HepG2 (cell line): ENCODE data around the gene AFG1L. TPM values are rescaled to one million over a fixed set of nuclear protein-coding genes. Genes with fewer than 3 reads are reported as not detected.

Source experiments
- BCL6 ChIP-seq: IDR thresholded peaks from 2 replicates; pipeline ENCODE4 v1.6.1; 2016; ENCODE audit warnings: missing genetic modification reagents, missing compliant biosample characterization
- CCAR2 ChIP-seq: fragments of 200-400 bp; formaldehyde crosslinking; optimal IDR thresholded peaks from 2 replicates; pipeline ENCODE3; 2018; ENCODE audit warnings: low read depth, mild to moderate bottlenecking, low read length, moderate library complexity
- GABPB1 ChIP-seq: IDR thresholded peaks from 2 replicates; pipeline ENCODE4 v1.6.1; 2016; ENCODE audit warnings: mild to moderate bottlenecking, missing genetic modification reagents, moderate library complexity, missing compliant biosample characterization
- HDAC1 ChIP-seq: sonication (generic); formaldehyde crosslinking; IDR thresholded peaks from 2 replicates; pipeline ENCODE4 v1.5.1; 2020; ENCODE audit warnings: mild to moderate bottlenecking, missing genetic modification reagents
- HOXA3 ChIP-seq: sonication (generic); formaldehyde crosslinking; IDR thresholded peaks from 2 replicates; pipeline ENCODE4 v1.5.0; 2020; ENCODE audit warnings: missing genetic modification reagents
- HOXA9 ChIP-seq: sonication (generic); formaldehyde crosslinking; IDR thresholded peaks from 2 replicates; pipeline ENCODE4 v1.8.1; 2022; ENCODE audit warnings: missing genetic modification reagents, mild to moderate bottlenecking, moderate library complexity, borderline replicate concordance
- JDP2 ChIP-seq: sonication (generic); formaldehyde crosslinking; IDR thresholded peaks from 2 replicates; pipeline ENCODE4 v1.8.1; 2022; ENCODE audit warnings: missing genetic modification reagents, borderline replicate concordance
- KDM1A ChIP-seq: IDR thresholded peaks from 2 replicates; pipeline ENCODE4 v1.6.1; 2016; ENCODE audit warnings: missing compliant biosample characterization
- MED1 ChIP-seq: sonication (generic); formaldehyde crosslinking; IDR thresholded peaks from 2 replicates; pipeline ENCODE4 v1.4.0; 2020; ENCODE audit warnings: missing genetic modification reagents
- MXI1 ChIP-seq: IDR thresholded peaks from 3 replicates; pipeline ENCODE4 v1.6.1; 2012; ENCODE audit warnings: low read depth, low read length, inconsistent platforms, borderline replicate concordance
- MYC ChIP-seq: sonication (generic); formaldehyde crosslinking; IDR thresholded peaks from 2 replicates; pipeline ENCODE4 v1.9.0; 2021; ENCODE audit warnings: missing genetic modification reagents, borderline replicate concordance
- NFKB2 ChIP-seq: sonication (generic); formaldehyde crosslinking; IDR thresholded peaks from 2 replicates; pipeline ENCODE4 v1.4.0; 2020; ENCODE audit warnings: missing genetic modification reagents, borderline replicate concordance
- RARA ChIP-seq: IDR thresholded peaks from 2 replicates; pipeline ENCODE4 v1.6.1; 2016; ENCODE audit warnings: missing genetic modification reagents, missing compliant biosample characterization
- SETDB1 ChIP-seq: sonication (generic); formaldehyde crosslinking; IDR thresholded peaks from 2 replicates; pipeline ENCODE4 v1.5.1; 2020; ENCODE audit warnings: missing genetic modification reagents, mild to moderate bottlenecking, borderline replicate concordance
- SP1 ChIP-seq, 2 experiments: fragments of 450-650 bp in 1 of 2; sonication (generic) in 1 of 2; formaldehyde crosslinking in 1 of 2; IDR thresholded peaks; 2 replicates each; pipeline versions ENCODE4 v1.4.0 to v1.6.1; 2016 to 2020; ENCODE audit warnings: missing genetic modification reagents in 1 of 2
- TCF12 ChIP-seq, 2 experiments: fragments of 450-650 bp in 1 of 2; sonication (generic) in 1 of 2; formaldehyde crosslinking in 1 of 2; IDR thresholded peaks; 2 replicates each; pipeline versions ENCODE4 v1.6.1 to v1.8.0; 2017 to 2022; ENCODE audit warnings: antibody characterized with exemption in 1 of 2, mild to moderate bottlenecking in 1 of 2, missing genetic modification reagents in 1 of 2, moderate library complexity in 1 of 2
- TMF1 ChIP-seq: sonication (generic); formaldehyde crosslinking; IDR thresholded peaks from 2 replicates; pipeline ENCODE4 v1.8.1; 2022; ENCODE audit warnings: low read depth, missing genetic modification reagents
- ZBTB3 ChIP-seq: sonication (generic); formaldehyde crosslinking; IDR thresholded peaks from 2 replicates; pipeline ENCODE4 v1.4.0; 2020; ENCODE audit warnings: low read depth, mild to moderate bottlenecking, moderate library complexity, missing genetic modification reagents, borderline replicate concordance
- ZFP90 ChIP-seq: sonication (generic); formaldehyde crosslinking; IDR thresholded peaks from 2 replicates; pipeline ENCODE4 v1.8.0; 2022; ENCODE audit warnings: missing genetic modification reagents, mild to moderate bottlenecking, inconsistent platforms, borderline replicate concordance
- ZNF138 ChIP-seq: sonication (generic); formaldehyde crosslinking; IDR thresholded peaks from 2 replicates; pipeline ENCODE4 v1.5.0; 2020; ENCODE audit warnings: mild to moderate bottlenecking, low read depth, missing genetic modification reagents
- ZNF354B ChIP-seq: sonication (generic); formaldehyde crosslinking; IDR thresholded peaks from 2 replicates; pipeline ENCODE4 v1.8.0; 2022; ENCODE audit warnings: mild to moderate bottlenecking, missing genetic modification reagents
- ZNF546 ChIP-seq: sonication (generic); formaldehyde crosslinking; conservative IDR thresholded peaks from 2 replicates; pipeline ENCODE4 v1.8.1; 2023; ENCODE audit warnings: mild to moderate bottlenecking, missing genetic modification reagents
- ZNF552 ChIP-seq: sonication (generic); formaldehyde crosslinking; IDR thresholded peaks from 2 replicates; pipeline ENCODE4 v1.9.0; 2022; ENCODE audit warnings: missing genetic modification reagents, mild to moderate bottlenecking, borderline replicate concordance
- ZNF839 ChIP-seq: sonication (generic); formaldehyde crosslinking; IDR thresholded peaks from 2 replicates; pipeline ENCODE4 v1.4.0; 2020; ENCODE audit warnings: missing genetic modification reagents, mild to moderate bottlenecking, borderline replicate concordance
- polyA plus RNA-seq, 8 experiments: library from polyadenylated mRNA; depleted of rRNA in 3 of 8; stranded (reverse) in 7 of 8; unstranded in 1 of 8; fragments of >200 nt; fragmentation: Illumina TruSeq in 4 of 8; extraction: Trizol in 4 of 8; gene quantifications; 2 replicates each; pipeline versions ENCODE4 v1.2.1 to v1.2.3, GENCODE V29; 2011 to 2016; ENCODE audit warnings: low read depth in 4 of 8, missing spikeins in 1 of 8, mixed read lengths in 1 of 8; ENCODE audit not compliant: insufficient read depth in 1 of 8
- total RNA-seq, 5 experiments: library from RNA; depleted of rRNA; stranded (reverse); fragments of >200 nt; fragmentation: Illumina TruSeq; extraction: Trizol; gene quantifications; 2 replicates each; pipeline ENCODE4 v1.2.3, GENCODE V29; 2016; ENCODE audit warnings: low read depth in 1 of 5
- TF ChIP-seq, protein P1 (sequence below): sonication (generic); formaldehyde crosslinking; IDR thresholded peaks from 2 replicates; pipeline ENCODE4 v1.4.0; 2020; ENCODE audit warnings: mild to moderate bottlenecking, missing genetic modification reagents
- TF ChIP-seq, protein P2 (sequence below): sonication (generic); formaldehyde crosslinking; IDR thresholded peaks from 2 replicates; pipeline ENCODE4 v1.9.0; 2021; ENCODE audit warnings: missing genetic modification reagents, borderline replicate concordance

Gene AFG1L
- total and polyA plus RNA-seq, 2 of the 13 experiments (the other 11 are each of a cell fraction or from before 2014, with no cell fraction given): 3.1 to 14.0 TPM

GRCh38 chr6:108294727-108295625, at the start of gene AFG1L (continued):
- TF ChIP-seq MXI1 (peak; percentile 87; the same call in 1 of the 3 replicates), ZNF138 (no peak), ZNF546 (CRISPR knock-in tag) (peak; percentile 66; the same call in 1 of the 2 replicates), GABPB1 (CRISPR knock-in tag) (peak; percentile 95), JDP2 (CRISPR knock-in tag) (no peak), RARA (CRISPR knock-in tag) (0 out of 2 replicates have a peak, but pooled peaks have one; percentile 31), TMF1 (CRISPR knock-in tag) (peak; percentile 43; the same call in 1 of the 2 replicates), HDAC1 (CRISPR knock-in tag) (peak; percentile 88), HOXA9 (CRISPR knock-in tag) (no peak), SETDB1 (CRISPR knock-in tag) (no peak), ZFP90 (CRISPR knock-in tag) (peak; percentile 86; the same call in 1 of the 2 replicates), KDM1A (CRISPR knock-in tag) (no peak), MYC (CRISPR knock-in tag) (peak; percentile 98), MED1 (CRISPR knock-in tag) (peak; percentile 48), BCL6 (CRISPR knock-in tag) (peak; percentile 53), SP1 (IDR thresholded peaks at IDR 0.05) (no peak), SP1 (CRISPR knock-in tag; IDR thresholded peaks at IDR 0.05) (peak; percentile 78), TCF12 (IDR thresholded peaks at IDR 0.05) (no peak), TCF12 (CRISPR knock-in tag; IDR thresholded peaks at IDR 0.05) (0 out of 2 replicates have a peak, but pooled peaks have one; percentile 76), ZNF839 (CRISPR knock-in tag) (peak; percentile 71; the same call in 1 of the 2 replicates), ZNF552 (CRISPR knock-in tag) (0 out of 2 replicates have a peak, but pooled peaks have one; percentile 69), ZBTB3 (no peak), NFKB2 (CRISPR knock-in tag) (peak; percentile 84; the same call in 1 of the 2 replicates), ZNF354B (no peak), CCAR2 (no peak), HOXA3 (CRISPR knock-in tag) (peak; percentile 90)
- TF ChIP-seq, protein P1, sequence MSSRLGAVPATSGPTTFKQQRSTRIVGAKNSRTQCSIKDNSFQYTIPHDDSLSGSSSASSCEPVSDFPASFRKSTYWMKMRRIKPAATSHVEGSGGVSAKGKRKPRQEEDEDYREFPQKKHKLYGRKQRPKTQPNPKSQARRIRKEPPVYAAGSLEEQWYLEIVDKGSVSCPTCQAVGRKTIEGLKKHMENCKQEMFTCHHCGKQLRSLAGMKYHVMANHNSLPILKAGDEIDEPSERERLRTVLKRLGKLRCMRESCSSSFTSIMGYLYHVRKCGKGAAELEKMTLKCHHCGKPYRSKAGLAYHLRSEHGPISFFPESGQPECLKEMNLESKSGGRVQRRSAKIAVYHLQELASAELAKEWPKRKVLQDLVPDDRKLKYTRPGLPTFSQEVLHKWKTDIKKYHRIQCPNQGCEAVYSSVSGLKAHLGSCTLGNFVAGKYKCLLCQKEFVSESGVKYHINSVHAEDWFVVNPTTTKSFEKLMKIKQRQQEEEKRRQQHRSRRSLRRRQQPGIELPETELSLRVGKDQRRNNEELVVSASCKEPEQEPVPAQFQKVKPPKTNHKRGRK (CRISPR knock-in tag): no peak
- TF ChIP-seq, protein P2, sequence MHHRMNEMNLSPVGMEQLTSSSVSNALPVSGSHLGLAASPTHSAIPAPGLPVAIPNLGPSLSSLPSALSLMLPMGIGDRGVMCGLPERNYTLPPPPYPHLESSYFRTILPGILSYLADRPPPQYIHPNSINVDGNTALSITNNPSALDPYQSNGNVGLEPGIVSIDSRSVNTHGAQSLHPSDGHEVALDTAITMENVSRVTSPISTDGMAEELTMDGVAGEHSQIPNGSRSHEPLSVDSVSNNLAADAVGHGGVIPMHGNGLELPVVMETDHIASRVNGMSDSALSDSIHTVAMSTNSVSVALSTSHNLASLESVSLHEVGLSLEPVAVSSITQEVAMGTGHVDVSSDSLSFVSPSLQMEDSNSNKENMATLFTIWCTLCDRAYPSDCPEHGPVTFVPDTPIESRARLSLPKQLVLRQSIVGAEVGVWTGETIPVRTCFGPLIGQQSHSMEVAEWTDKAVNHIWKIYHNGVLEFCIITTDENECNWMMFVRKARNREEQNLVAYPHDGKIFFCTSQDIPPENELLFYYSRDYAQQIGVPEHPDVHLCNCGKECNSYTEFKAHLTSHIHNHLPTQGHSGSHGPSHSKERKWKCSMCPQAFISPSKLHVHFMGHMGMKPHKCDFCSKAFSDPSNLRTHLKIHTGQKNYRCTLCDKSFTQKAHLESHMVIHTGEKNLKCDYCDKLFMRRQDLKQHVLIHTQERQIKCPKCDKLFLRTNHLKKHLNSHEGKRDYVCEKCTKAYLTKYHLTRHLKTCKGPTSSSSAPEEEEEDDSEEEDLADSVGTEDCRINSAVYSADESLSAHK (CRISPR knock-in tag): 0 out of 2 replicates have a peak, but pooled peaks have one; percentile 43
